Cardiac septum (tissue), 1 donor: ENCODE data around the gene CTPS1. TPM values are rescaled to one million over a fixed set of nuclear protein-coding genes. Genes with fewer than 3 reads are reported as not detected.

Experiments
- DNase-seq: peaks from one replicate; pipeline ENCODE4 v3.0.0-alpha.2; 2020; ENCODE audit warnings: low spot score
- intact Hi-C: fragments of 100-400 bp; cut with DNase I; formaldehyde crosslinking; loops from one replicate; pipeline ENCODE4 v1.14.0; 2022
- total RNA-seq: library from RNA; stranded (reverse); fragmentation: NEBNext Ultra II Directional; extraction: Animal tissue kit (Norgen Biotek cat#: 25700); gene quantifications from one replicate; pipeline ENCODE4 v1.2.1, GENCODE V29; 2021
- donor health status: DM: no; HTN: no; CAD: no.

Gene CTPS1
- total RNA-seq, 1 donor from 2014 or later: 8.5 TPM

DNA sequence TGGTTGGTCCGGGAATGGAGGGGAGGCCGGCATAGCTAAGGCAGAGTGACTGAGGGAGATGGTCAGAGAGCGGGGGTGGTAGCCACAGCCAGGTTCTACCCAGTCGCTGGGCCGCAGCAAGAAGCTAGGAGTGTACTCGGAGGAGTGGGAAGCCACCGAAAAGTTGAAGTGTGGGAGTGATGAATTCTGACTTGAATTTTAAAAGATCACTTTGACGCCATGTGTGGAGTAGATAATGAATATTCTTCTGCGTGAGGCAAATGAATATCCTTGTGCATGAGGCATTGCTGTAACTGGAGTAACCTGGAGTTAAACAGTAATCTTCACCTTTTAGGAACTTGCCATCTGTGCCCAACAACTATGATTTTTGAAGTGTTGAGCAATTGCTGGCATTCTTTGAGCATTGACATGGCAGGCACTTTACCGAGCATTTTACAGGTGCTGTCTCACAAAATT is 6.9 kb downstream of the CTPS1 start:
- intact Hi-C loops: no loop called here
- no peak for DNase-seq

DNA sequence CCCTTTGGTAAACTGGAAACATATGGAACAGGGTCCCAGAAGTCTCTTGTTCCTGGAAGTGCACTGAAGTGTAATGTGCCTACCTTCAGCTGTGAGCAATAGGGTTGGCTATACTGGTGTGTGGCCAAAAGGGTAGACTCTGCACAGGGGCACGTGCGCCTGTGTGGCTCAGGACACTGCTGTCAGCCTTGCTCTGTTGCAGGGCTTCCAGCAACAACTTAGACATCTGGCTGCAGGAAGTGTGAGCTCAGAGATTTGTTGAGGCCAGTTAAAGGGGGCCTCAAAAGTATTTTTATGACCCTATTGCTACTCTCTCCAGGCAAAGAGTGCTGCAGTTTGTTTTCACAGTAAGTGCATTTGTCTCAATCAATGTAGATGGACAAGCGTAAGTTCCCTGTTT is 7.5 kb downstream of the CTPS1 start:
- no peak for DNase-seq
- intact Hi-C loops: no loop called here

DNA sequence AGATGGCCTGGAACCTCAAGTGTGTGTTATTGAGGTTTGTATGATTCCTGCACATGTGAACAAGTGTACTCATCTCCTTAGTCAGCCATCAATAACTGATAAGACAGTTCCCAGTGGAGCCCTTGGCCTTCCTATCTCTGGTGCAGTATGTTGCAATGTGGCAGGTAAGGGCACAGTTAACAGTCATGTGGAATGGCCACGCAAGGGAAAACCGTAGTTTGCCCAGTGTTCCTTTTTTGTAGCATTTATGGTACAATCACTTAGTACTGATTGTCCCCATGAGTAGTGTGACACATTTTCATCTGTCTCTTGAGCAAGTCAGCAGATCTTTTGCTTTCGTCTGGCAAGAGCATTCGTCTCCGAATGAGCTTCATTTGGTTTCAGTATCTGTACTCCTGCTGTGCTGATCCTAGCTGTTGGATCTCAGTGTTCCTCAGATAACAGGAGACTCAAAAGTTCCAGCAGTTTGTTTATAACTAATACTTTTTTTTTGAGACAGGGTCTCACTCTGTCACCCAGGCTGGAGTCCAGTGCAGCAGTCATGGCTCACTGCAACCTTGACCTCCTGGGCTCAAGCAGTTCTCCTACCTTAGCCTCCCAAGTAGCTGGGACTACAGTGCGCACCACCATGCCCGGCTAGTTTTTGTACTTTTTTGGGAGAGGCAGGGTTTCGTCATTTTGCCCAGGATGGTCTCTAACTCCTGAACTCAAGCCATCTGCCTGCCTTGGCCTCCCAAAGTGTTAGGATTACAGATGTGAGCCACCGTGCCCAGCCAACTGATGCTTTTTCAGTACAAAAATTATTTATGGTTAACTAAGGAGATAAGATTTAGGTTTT is 8.2 kb downstream of the CTPS1 start:
- intact Hi-C loops: no loop called here
- DNase-seq: no peak

GRCh38 chr1:40988280-40988679 is 8.8 kb downstream of the CTPS1 start:
- intact Hi-C loops: no loop called here
- no peak for DNase-seq

DNA sequence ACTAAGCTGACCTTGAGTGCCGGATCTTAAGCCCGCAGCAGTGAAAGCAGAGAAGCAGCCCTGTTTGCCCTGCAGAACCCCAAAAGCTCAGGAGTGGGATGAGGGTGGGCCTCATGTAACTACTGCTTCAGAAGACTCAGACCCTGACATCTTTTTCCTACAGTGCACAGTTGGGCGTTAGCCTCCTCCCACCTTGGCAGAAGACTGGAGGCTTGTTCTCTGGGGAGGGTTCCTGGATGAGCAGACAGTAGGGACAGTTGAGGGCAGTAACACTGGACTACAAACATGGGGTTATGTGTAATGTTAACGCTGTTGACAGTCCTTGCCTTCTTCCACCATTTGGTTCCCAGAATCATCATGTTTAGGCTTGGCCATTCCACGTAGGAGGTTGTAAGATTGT is 9.6 kb downstream of the CTPS1 start:
- intact Hi-C loops: no loop called here

GRCh38 chr1:40997096-40997495 is 17.6 kb downstream of the CTPS1 start:
- no peak for DNase-seq
- intact Hi-C loops: no loop called here

More for the DNA sequence above, 9.6 kb downstream of the CTPS1 start:
- DNase-seq: no peak

GRCh38 chr1:40998668-40999067 is 19.2 kb downstream of the CTPS1 start:
- intact Hi-C loops: no loop called here
- no peak for DNase-seq

DNA sequence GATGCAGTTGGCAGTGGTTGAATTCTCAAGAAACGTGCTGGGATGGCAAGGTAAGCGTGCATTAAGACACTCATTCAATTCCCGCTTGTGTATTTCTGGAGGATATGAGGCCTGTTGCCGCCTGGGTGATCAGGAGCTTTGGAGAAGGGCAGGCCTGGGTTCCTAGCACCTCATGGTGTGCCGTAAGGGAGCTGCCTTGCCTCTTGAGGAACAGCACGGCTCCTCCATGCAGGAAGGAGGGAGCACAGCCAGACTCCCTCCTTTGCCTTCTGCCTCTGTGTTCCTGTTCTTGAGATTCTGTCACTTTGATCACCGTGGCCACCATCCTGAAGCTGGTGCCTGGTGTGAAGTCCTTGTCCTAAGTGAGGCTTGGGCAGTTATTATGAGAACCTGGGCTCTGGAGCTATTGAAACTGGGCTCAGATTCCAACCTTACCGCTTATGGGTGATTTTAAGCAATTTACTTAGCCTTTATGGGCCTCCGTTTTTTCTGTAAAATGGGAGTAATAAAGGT is 23.7 kb downstream of the CTPS1 start:
- no peak for DNase-seq
- intact Hi-C loops: no loop called here

DNA sequence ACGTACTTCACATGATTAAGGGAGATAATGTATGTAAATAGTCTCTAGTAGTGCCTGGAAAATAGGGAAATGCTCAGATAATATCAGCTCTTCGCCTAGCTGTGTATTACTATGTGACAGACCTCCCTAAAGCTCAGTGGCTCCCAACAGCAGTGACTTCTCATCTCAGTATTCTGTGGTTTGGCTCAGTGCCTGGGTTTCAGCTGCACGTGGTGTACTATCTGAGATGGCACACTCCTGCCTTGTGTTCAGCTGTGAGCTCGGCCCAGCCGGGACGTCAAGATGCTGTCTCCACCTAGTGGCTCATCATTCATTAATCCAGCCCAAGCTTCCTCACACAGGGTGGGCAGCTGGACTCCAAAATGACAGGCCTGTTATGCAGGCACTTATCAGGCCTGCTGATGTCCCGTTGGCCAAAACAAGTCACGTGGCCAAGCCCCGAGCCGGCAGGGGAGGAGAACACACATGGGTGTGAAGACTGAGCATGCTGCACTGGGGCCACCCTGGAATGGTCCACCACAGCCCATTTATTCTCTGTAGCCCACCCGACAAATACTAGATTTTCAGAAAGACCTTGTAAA is 24.2 kb downstream of the CTPS1 start:
- DNase-seq: peak; percentile 93
- intact Hi-C loops: no loop called here

DNA sequence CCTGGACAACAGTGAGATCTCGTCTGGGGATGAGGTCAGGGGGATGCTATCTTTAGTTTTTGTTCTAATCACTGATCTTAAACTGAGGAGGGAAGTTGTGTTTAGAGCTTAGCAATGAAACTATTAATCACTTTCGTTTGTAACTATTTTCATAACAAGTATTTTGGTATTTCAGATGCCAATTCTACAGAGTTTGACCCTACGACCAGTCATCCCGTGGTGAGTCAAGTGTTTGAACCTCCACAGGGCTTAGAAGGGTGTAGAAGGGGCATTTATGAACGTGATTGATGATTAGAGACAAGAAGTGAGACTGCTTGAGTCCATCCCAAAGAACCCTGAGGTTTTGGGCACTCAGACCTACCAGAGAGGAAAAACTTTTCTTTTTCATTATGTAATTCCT is 26.4 kb downstream of the CTPS1 start:
- intact Hi-C loops: no loop called here

GRCh38 chr1:41006942-41007865 is 27.7 kb downstream of the CTPS1 start:
- no peak for DNase-seq
- intact Hi-C loops: no loop called here

More for the DNA sequence above, 26.4 kb downstream of the CTPS1 start:
- no peak for DNase-seq

- intact Hi-C loops: no loop called here
- no peak for DNase-seq
These were observed 30.0 kb downstream of the CTPS1 start for GRCh38 chr1:41009466-41009865.

- DNase-seq: no peak
- intact Hi-C loops: no loop called here
These were observed 30.8 kb downstream of the CTPS1 start for GRCh38 chr1:41010345-41010744.

- DNase-seq: no peak
- intact Hi-C loops: no loop called here
These were observed 33.5 kb downstream of the CTPS1 start for GRCh38 chr1:41013024-41013423.

GRCh38 chr1:41013796-41014195 is 34.3 kb downstream of the CTPS1 start:
- DNase-seq: no peak
- intact Hi-C loops: no loop called here

GRCh38 chr1:41014871-41015270 is 35.4 kb downstream of the CTPS1 start:
- intact Hi-C loops: no loop called here
- DNase-seq: no peak

GRCh38 chr1:41015281-41015896 is 35.9 kb downstream of the CTPS1 start:
- intact Hi-C loops: no loop called here
- no peak for DNase-seq

GRCh38 chr1:41015897-41016470 is 36.5 kb downstream of the CTPS1 start:
- intact Hi-C loops: no loop called here
- no peak for DNase-seq
